Skeletal muscle cell (primary cell): ENCODE data around the gene EFNB3.

Experiments used
- DNase-seq: peaks from one replicate; pipeline ENCODE4 v3.0.0-alpha.2; 2010; ENCODE audit warnings: low read depth
- H3K4me3 ChIP-seq: 2 replicates; pipeline ENCODE4 v1.5.1; 2011; ENCODE audit warnings: low read depth, mild to moderate bottlenecking, control low read depth, low read length, moderate library complexity

The EFNB3 gene

DNA sequence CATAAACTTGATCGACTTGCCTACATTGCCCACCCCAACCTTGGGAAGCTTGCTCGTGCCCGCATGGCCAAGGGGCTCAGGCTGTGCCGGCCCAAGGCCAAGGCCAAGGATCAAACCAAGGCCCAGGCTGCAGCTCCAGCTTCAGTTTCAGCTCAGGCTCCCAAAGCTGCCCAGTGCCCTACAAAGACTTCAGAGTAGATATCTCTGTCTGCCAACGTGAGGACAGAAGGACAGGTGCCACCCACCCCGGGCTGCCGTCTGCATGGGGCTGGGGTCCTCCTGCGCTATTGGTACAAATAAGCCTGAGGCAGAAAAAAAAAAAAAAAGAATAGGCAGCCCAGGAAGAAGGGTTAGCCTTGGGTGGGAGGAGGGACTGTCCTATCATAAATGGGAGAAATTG is 49.7 kb downstream of the EFNB3 start:
- no peak for DNase-seq

DNA sequence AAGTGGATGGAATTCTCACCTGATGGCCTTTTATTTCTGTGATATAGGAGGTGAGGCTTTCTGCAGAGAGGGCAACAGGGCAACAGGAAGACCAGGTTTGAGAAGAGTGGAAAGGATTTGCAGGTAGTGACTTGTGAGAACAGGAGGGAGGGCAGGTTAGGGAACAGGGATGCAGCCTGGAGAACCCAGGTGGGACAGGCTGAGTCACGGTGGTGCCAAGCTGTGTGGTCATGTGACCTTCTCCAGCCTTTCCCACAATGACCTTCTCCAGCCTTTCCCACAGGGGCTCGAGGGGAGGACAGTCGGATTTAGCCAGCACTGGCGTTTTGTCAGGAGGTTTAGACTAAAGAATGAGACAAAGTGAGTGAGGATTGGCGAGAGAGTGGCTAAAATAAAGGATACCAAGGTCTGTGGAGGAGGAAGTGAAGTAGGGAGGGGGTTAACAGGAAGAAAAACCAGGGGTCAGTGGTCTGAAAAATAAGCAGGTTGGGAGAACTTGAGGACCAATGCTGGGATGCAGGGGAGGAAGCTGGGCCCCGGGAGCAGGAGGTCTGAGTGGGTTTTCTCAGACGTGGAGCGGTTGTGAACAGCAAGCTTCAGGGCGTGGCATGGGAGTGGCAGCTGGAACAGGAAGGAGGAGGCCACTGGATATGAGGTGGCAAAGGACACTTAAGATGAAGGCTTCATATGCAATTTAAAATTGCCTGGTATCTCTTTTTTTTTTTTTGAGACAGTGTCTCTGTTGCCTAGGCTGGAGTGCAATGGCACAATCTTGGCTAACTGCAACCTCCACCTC is 50.3 kb downstream of the EFNB3 start:
- H3K4me3 ChIP-seq: no peak overlapping the region
- no peak for DNase-seq

More for the DNA sequence above, 49.7 kb downstream of the EFNB3 start:
- H3K4me3 ChIP-seq: no peak overlapping the region

DNA sequence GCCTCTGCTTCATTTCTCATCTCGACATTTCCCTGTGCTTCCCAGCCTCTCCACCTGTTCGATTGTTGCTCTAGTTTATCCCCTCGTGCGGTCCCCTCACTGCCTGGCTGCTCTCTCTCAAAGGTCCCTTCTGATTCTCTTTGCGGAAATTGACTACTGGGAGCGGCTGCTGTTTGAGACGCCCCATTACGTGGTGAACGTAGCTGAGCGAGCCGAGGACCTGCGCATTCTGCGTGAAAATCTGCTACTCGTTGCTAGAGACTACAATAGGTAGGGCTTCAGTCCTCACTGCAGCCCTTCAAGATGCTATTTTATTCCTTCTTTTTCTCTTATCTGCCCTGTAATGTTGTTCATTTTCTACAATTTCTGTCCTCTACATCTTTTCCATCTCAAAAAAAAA is 52.0 kb downstream of the EFNB3 start:
- H3K4me3 ChIP-seq: no peak overlapping the region
- no peak for DNase-seq
